Effector memory CD4-positive, alpha-beta T cell (primary cell): ENCODE measurements around the gene ASB12.
A peak's percentile ranks its signal among the peaks of the same experiment; 100 is the strongest.
"Not testable (repeated sequence)": the region's sequence is repeated elsewhere in the genome, so short reads cannot be mapped to it uniquely, and the experiment has no call there.

Experiments used
- DNase-seq, 3 donors: peaks; one replicate each; pipeline ENCODE4 v3.0.0-alpha.2; 2020
- H3K27ac ChIP-seq: 2 replicates; pipeline ENCODE4 v1.7.0; 2013; ENCODE audit warnings: mild to moderate bottlenecking, low read length, moderate library complexity; ENCODE audit not compliant: insufficient read depth, poor library complexity, severe bottlenecking
- H3K27me3 ChIP-seq: replicated peaks from 2 replicates; pipeline ENCODE4 v1.7.0; 2013; ENCODE audit warnings: mild to moderate bottlenecking, low read length; ENCODE audit not compliant: insufficient read depth, control insufficient read depth, poor library complexity, severe bottlenecking
- H3K36me3 ChIP-seq: 2 replicates; pipeline ENCODE4 v1.7.0; 2013; ENCODE audit warnings: mild to moderate bottlenecking, low read length, moderate library complexity; ENCODE audit not compliant: control insufficient read depth, insufficient read depth
- H3K4me1 ChIP-seq: 2 replicates; pipeline ENCODE4 v1.7.0; 2013; ENCODE audit warnings: low read length, mild to moderate bottlenecking; ENCODE audit not compliant: control insufficient read depth, insufficient read depth, poor library complexity, severe bottlenecking
- H3K4me3 ChIP-seq: 2 replicates; pipeline ENCODE4 v1.7.0; 2013; ENCODE audit warnings: low read length, low read depth, mild to moderate bottlenecking; ENCODE audit not compliant: insufficient read depth, poor library complexity, severe bottlenecking
- H3K9me3 ChIP-seq: 2 replicates; pipeline ENCODE4 v1.7.0; 2013; ENCODE audit warnings: mild to moderate bottlenecking, low read length, moderate library complexity; ENCODE audit not compliant: control insufficient read depth
- total RNA-seq, 3 donors: gene quantifications; one replicate each; lab custom pipeline; 2026; lab: John Stamatoyannopoulos, UW

Gene ASB12
- 0 to 0.19 (median 0) reads per million in 3 donors for total RNA-seq

- no peak for DNase-seq
- Histone ChIP-seq H3K4me3 (no peak within 1 kb of the TSS), H3K9me3 (no peaks in the 10 kb centered on the region), H3K36me3 (no peaks in the 10 kb centered on the region), H3K27me3 (no peaks in the 10 kb centered on the region), H3K27ac (no peak within 1 kb of the TSS), H3K4me1 (no peaks in the 10 kb centered on the region)
Observed at GRCh38 chrX:64230123-64230970, at the start of gene ASB12. Gene ASB12, minus strand, starts transcription at chrX:64230607. Its CDS starts 4,957 bp downstream, at chrX:64225650.

- no peaks in the 10 kb centered on the region for H3K9me3 ChIP-seq
- no peak for DNase-seq
- H3K36me3 ChIP-seq, result no peaks in the 10 kb centered on the region
Observed at GRCh38 chrX:64265265-64265664, 34.9 kb upstream of the ASB12 start.

GRCh38 chrX:64229154-64229553, 1.3 kb downstream of the ASB12 start:
- Histone ChIP-seq H3K4me3 (no peak overlapping the region), H3K36me3 (no peaks in the 10 kb centered on the region), H3K9me3 (no peaks in the 10 kb centered on the region), H3K27ac (no peak overlapping the region), H3K4me1 (no peaks in the 10 kb centered on the region), H3K27me3 (no peaks in the 10 kb centered on the region)
- no peak for DNase-seq

More at GRCh38 chrX:64265265-64265664, 34.9 kb upstream of the ASB12 start:
- no peak overlapping the region for H3K27ac ChIP-seq
- no peaks in the 10 kb centered on the region for H3K27me3 ChIP-seq
- H3K4me3 ChIP-seq, result no peak overlapping the region
- no peaks in the 10 kb centered on the region for H3K4me1 ChIP-seq

- no peaks in the 10 kb centered on the region for H3K4me1 ChIP-seq
- DNase-seq, result no peak
- no peaks in the 10 kb centered on the region for H3K36me3 ChIP-seq
- H3K9me3 ChIP-seq, result no peaks in the 10 kb centered on the region
- no peak overlapping the region for H3K27ac ChIP-seq
- H3K27me3 ChIP-seq, result no peaks in the 10 kb centered on the region
- no peak overlapping the region for H3K4me3 ChIP-seq
Observed at GRCh38 chrX:64218023-64218422, 12.4 kb downstream of the ASB12 start.

- H3K36me3 ChIP-seq, H3K9me3 ChIP-seq, H3K4me1 ChIP-seq, H3K27ac ChIP-seq, H3K27me3 ChIP-seq, H3K4me3 ChIP-seq, DNase-seq: not testable (repeated sequence)
Observed at GRCh38 chrX:64213989-64214388, 16.4 kb downstream of the ASB12 start.

- no peaks in the 10 kb centered on the region for H3K27me3 ChIP-seq
- DNase-seq, result no peak
- H3K36me3 ChIP-seq, result no peaks in the 10 kb centered on the region
- peak overlapping the region; percentile 72 for H3K4me3 ChIP-seq
- H3K9me3 ChIP-seq, result no peaks in the 10 kb centered on the region
- peaks cover 3% of the 10 kb centered on the region for H3K4me1 ChIP-seq
- peak overlapping the region; percentile 82 for H3K27ac ChIP-seq
Observed at GRCh38 chrX:64206556-64207162, 23.7 kb downstream of the ASB12 start.

GRCh38 chrX:64205735-64206501, 24.5 kb downstream of the ASB12 start:
- H3K4me3 ChIP-seq, result peak overlapping the region; percentile 72
- peak overlapping the region; percentile 82 for H3K27ac ChIP-seq
- H3K9me3 ChIP-seq, result no peaks in the 10 kb centered on the region
- peak; percentile 76 to 82 (median 82) for DNase-seq
- peaks cover 3% of the 10 kb centered on the region for H3K4me1 ChIP-seq
- no peaks in the 10 kb centered on the region for H3K36me3 ChIP-seq
- no peaks in the 10 kb centered on the region for H3K27me3 ChIP-seq

- no peak for DNase-seq
Observed at GRCh38 chrX:64205441-64205734, 25.0 kb downstream of the ASB12 start, which contains the start of gene AMER1. Gene AMER1, minus strand, starts transcription at chrX:64205708. Its CDS starts 12,422 bp downstream, at chrX:64193286.

GRCh38 chrX:64204701-64205440, 25.5 kb downstream of the ASB12 start:
- peaks cover 3% of the 10 kb centered on the region for H3K4me1 ChIP-seq
- no peaks in the 10 kb centered on the region for H3K9me3 ChIP-seq
- DNase-seq, result peak in 1 of 3 donors; percentile 3
- H3K27ac ChIP-seq, result peak overlapping the region; percentile 82
- no peaks in the 10 kb centered on the region for H3K36me3 ChIP-seq
- peak overlapping the region; percentile 72 for H3K4me3 ChIP-seq
- H3K27me3 ChIP-seq, result no peaks in the 10 kb centered on the region

More at GRCh38 chrX:64205441-64205734, 25.0 kb downstream of the ASB12 start, which contains the start of gene AMER1:
- Histone ChIP-seq H3K36me3 (no peaks in the 10 kb centered on the region), H3K27me3 (no peaks in the 10 kb centered on the region), H3K4me3 (peak within 1 kb of the TSS; percentile 72), H3K27ac (peak within 1 kb of the TSS; percentile 82), H3K4me1 (peaks cover 3% of the 10 kb centered on the region), H3K9me3 (no peaks in the 10 kb centered on the region)
